Measurements from ENCODE around the gene UCK1. TPM values are rescaled to one million over a fixed set of nuclear protein-coding genes. Genes with fewer than 3 reads are reported as not detected.

The UCK1 gene
- total RNA-seq, 4 donors from 2014 or later: 17.3 to 39.1 (median 24.8) TPM

DNA sequence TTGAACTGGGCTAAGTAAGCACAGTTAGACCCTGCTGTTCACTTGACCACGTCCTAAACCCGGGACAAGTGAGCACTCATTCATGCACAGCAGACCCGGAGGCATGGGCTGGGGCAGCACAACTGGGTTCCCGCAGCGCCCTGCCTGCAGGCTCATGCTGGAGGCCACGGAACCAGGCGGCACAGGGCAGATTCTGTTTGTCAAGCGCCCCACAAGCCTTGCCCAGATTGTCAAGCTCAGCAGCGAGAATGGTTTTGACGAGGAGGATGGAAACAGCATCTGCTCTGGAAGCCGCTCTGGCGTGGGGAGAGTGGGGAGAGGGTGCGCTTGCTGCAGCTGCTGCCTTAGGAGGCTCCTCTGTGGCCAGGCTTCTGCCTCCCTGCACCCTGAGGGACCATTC, 47.0 kb upstream of the UCK1 start:
- 70 to 81% methylated on average over 3 to 5 of the region's 13 CpGs for WGBS, 2 donors
- Histone ChIP-seq H3K27ac (no peak overlapping the region), H3K36me3 (peaks cover 21 to 99% (median 36%) of the 10 kb centered on the region in 3 donors)

DNA sequence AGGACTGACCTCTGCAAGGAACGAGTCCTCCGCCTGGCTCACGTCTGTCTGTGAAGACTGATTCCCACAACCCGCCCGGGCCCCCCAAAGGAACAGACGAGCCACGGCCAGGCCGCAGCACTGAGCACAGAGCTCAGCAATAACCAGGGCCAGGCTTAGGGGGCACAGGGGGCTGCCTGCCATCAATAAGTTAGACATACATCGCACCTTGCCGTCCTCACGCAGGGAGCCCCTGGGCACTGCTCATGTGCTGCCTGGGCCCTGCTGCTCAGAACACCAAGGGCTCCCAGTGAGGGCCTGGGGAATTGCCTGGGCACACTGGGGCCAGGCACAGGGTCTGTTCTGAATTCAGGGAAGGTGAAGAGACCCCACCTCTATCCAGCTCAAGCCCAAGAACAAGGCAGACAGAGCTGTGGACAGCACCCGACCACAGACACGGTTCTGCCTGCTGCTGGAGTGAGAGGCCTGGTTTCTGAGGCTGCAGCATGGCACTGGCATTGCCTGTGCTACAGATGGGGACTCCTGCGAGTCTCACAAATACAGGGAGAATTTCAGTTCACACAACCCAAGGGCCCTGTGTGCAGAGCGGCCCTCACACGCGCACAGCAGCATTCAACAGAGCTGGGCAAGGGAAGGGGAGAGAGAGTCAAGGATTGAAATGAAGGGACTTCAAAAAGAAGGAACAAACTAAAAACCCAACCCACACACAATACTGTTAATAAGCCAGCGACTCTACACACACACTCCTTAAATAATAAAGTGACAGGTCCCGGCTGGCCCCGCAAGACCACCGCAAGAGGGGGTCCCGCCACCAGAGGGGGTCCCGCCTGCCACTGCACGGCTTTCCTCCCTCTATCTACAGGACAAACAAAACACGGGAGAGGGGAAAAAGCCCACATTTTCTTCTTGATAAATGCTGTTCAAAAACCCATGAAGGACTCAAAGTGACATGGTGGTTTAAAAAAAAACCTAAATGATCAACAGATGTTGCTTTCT, 46.2 kb upstream of the UCK1 start:
- Histone ChIP-seq H3K4me1 (no peaks in the 10 kb centered on the region), H3K27ac (no peak overlapping the region), H3K27me3 (no peaks in the 10 kb centered on the region), H3K36me3 (peaks cover 17 to 99% (median 36%) of the 10 kb centered on the region in 3 donors), H3K4me3 (no peak overlapping the region), H3K9me3 (no peaks in the 10 kb centered on the region)
- no peak for DNase-seq
- TF ChIP-seq POLR2A (IDR thresholded peaks at IDR 0.05): no peak
- TF ChIP-seq, protein P1, sequence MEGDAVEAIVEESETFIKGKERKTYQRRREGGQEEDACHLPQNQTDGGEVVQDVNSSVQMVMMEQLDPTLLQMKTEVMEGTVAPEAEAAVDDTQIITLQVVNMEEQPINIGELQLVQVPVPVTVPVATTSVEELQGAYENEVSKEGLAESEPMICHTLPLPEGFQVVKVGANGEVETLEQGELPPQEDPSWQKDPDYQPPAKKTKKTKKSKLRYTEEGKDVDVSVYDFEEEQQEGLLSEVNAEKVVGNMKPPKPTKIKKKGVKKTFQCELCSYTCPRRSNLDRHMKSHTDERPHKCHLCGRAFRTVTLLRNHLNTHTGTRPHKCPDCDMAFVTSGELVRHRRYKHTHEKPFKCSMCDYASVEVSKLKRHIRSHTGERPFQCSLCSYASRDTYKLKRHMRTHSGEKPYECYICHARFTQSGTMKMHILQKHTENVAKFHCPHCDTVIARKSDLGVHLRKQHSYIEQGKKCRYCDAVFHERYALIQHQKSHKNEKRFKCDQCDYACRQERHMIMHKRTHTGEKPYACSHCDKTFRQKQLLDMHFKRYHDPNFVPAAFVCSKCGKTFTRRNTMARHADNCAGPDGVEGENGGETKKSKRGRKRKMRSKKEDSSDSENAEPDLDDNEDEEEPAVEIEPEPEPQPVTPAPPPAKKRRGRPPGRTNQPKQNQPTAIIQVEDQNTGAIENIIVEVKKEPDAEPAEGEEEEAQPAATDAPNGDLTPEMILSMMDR (IDR thresholded peaks at IDR 0.05): no peak
- WGBS, 2 donors: 66 to 69% methylated on average over 8 to 11 of the region's 25 CpGs
- intact Hi-C loops (cut with DNase I): no loop called here

More for the DNA sequence above, 47.0 kb upstream of the UCK1 start:
- H3K4me3 ChIP-seq: no peak overlapping the region
- H3K9me3 ChIP-seq: no peaks in the 10 kb centered on the region
- intact Hi-C loops (cut with DNase I): no loop called here
- TF ChIP-seq, protein P1 (IDR thresholded peaks at IDR 0.05): no peak
- no peaks in the 10 kb centered on the region for H3K27me3 ChIP-seq
- DNase-seq: no peak
- H3K4me1 ChIP-seq: no peaks in the 10 kb centered on the region

DNA sequence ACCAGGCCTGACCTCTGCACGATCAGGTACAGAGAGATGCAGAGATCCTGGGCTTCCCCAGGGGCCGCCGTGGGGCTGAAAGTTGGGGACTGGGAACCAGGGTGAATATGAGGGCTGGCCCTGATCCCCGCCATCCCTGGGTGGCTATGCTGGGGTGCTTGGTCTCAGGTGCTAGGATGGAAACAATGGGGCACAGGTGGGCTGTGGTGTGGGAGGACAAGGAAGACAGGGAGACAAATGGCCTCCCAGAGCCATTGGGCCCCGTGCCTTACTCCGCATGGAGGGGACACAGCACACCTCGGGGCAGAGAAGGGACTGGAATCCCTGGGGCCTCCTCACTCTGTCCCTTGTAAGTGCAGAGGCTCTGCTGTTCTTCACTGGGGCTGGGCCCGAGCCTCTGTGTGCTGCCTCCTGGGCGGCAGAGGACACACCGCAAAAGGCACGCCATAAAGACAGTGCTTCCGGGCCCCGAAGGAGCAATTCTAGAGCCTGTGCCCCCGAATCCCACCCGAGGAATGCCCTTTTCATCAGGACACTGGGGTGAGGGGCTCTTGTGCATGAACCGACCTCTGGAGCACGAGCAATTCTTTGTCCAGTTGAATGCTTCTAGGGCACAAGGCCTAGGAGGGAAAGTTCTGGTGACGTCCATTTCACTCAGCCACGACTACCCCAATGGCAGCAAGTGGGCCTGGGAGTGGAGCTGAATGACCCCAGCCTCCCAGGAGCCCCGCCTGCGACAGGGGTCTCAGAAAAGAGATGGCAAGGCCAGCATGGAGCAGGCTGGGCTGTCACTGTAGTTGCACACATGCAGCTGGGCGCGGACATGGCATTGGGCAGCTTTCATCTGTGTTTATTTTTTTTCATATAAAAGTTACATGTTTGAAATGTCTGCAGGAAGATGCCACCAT, 45.1 kb upstream of the UCK1 start:
- WGBS, 2 donors: 86 to 94% methylated on average over 13 to 19 of the region's 23 CpGs
- H3K27ac ChIP-seq: no peak overlapping the region
- no peak overlapping the region for H3K4me3 ChIP-seq
- no peaks in the 10 kb centered on the region for H3K4me1 ChIP-seq
- intact Hi-C loops (cut with DNase I): no loop called here
- H3K36me3 ChIP-seq: peaks cover 13 to 97% (median 31%) of the 10 kb centered on the region in 3 donors
- no peaks in the 10 kb centered on the region for H3K9me3 ChIP-seq
- no peaks in the 10 kb centered on the region for H3K27me3 ChIP-seq
- DNase-seq: no peak
- TF ChIP-seq, protein P1 (IDR thresholded peaks at IDR 0.05): no peak
- no peak for TF ChIP-seq POLR2A (IDR thresholded peaks at IDR 0.05)

DNA sequence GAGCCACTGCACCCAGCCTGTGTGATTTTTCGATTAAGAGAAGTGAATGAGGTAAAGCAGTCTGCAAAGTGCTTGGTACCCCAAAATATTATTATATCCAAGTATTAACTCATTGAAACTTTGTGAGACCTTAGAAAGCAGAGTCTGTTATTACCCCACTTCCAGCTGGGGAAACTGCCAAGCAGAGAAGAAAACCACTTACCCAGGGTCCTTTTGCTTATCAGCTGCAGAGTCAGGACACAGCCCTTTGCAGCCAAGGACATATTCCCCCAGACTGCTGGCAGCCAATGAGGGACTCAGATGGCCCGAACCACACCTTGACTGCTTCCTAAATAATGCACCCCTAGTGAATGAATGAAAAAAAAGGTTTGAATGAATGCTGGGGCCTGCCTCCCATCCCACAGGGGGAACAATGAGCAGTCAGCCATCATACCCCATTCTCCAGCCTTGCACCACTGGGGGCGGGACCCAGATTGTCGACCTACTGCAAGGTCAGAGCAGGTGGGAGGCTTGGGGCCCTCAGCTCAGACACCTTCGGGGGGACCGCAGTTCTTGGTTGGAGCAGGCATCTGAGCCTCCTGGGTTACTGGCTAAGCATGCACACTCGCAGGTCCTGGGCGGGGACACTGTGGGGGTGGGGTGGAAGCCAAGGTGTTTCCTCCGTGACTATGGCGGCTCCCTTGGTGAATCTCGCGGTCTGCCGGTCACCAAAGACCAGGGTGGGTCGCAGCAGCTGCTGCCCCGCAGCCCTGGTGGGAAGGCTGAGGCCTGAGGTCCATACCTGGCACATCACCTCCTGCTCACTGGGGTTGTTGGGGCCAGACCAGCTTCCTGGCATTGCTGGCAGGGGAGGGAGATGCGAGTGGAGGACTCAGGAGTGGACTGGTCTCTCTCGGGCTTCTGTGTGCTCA, 43.9 kb upstream of the UCK1 start:
- TF ChIP-seq POLR2A (IDR thresholded peaks at IDR 0.05): no peak
- TF ChIP-seq, protein P1 (IDR thresholded peaks at IDR 0.05): no peak
- H3K27ac ChIP-seq: no peak overlapping the region
- 89 to 91% methylated on average over 4 to 5 of the region's 17 CpGs for WGBS, 2 donors
- DNase-seq: no peak
- H3K9me3 ChIP-seq: no peaks in the 10 kb centered on the region
- intact Hi-C loops (cut with DNase I): no loop called here
- H3K4me3 ChIP-seq: no peak overlapping the region
- no peaks in the 10 kb centered on the region for H3K27me3 ChIP-seq
- H3K36me3 ChIP-seq: peaks cover 12 to 90% (median 26%) of the 10 kb centered on the region in 3 donors
- H3K4me1 ChIP-seq: no peaks in the 10 kb centered on the region

Measured in esophagus squamous epithelium (tissue), 5 donors.